Spleen (tissue), 7 donors: ENCODE data around the gene FLT1.

Experiments used
- POLR2A ChIP-seq, 3 donors: fragments of 450-650 bp; IDR thresholded peaks; one replicate each; pipeline ENCODE4 v1.5.1; 2017; ENCODE audit warnings: antibody characterized with exemption in 3 of 3, mild to moderate bottlenecking in 1 of 3
- TF ChIP-seq, protein P1 (sequence below), 11 experiments: fragments of 200-600 bp in 7 of 11; fragments of 450-650 bp in 4 of 11; sonication (generic) in 4 of 11; IDR thresholded peaks in 8 of 11; conservative IDR thresholded peaks in 3 of 11; 1 replicate in 7 of 11; 2 replicates in 4 of 11; pipeline versions ENCODE4 v1.4.0 to v1.8.0; 2016 to 2021; ENCODE audit warnings: antibody characterized with exemption in 11 of 11, inconsistent platforms in 4 of 11, mild to moderate bottlenecking in 1 of 11
- donor health status: DM: no; HTN: no; CAD: no; lungs with moderate emphysema.
- donor health status: DM: no; HTN: no; CAD: no.
- donor health status: DM: no; HTN: no; CAD: no.

DNA sequence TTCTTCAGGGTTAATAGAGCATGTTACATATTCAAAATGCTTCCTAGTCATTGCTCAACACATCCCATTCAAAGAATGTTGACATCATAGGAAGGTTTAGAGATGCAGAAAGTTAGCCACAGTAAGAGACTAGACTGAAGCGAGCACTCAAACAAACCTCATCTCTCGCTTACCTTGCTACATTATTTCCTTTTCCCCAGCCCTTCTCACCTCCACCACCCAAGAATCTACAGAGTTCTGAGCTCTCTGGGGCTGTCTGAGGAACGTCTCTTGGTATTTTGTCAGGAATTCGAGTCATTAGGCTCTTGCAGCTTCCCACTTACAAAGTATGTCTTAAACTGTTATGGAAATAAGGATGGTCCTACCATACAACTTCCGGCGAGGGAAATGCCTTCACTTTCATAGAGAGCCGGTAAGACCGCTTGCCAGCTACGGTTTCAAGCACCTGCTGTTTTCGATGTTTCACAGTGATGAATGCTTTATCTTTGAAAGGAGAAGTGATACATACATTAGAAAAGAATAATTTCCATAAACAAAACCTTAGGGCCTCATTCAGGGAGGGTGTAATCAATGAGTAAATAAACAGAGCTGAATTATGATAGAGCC, 65.1 kb downstream of the FLT1 start:
- TF ChIP-seq, protein P1, sequence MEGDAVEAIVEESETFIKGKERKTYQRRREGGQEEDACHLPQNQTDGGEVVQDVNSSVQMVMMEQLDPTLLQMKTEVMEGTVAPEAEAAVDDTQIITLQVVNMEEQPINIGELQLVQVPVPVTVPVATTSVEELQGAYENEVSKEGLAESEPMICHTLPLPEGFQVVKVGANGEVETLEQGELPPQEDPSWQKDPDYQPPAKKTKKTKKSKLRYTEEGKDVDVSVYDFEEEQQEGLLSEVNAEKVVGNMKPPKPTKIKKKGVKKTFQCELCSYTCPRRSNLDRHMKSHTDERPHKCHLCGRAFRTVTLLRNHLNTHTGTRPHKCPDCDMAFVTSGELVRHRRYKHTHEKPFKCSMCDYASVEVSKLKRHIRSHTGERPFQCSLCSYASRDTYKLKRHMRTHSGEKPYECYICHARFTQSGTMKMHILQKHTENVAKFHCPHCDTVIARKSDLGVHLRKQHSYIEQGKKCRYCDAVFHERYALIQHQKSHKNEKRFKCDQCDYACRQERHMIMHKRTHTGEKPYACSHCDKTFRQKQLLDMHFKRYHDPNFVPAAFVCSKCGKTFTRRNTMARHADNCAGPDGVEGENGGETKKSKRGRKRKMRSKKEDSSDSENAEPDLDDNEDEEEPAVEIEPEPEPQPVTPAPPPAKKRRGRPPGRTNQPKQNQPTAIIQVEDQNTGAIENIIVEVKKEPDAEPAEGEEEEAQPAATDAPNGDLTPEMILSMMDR (IDR thresholded peaks at IDR 0.05 in 8 of 11, conservative IDR thresholded peaks at IDR 0.05 in 3 of 11): no peak
- TF ChIP-seq POLR2A (IDR thresholded peaks at IDR 0.05): no peak
